GM18951 (cell line): ENCODE results near the gene ADGRD2.

ENCODE experiments used
- POLR2A ChIP-seq: IDR thresholded peaks from 4 replicates; pipeline ENCODE4 v1.6.1; 2011; ENCODE audit warnings: mild to moderate bottlenecking; ENCODE audit not compliant: insufficient read length, insufficient read depth; ENCODE audit errors: extremely low read depth
- in situ Hi-C: fragments of 300-500 bp; cut with MboI; formaldehyde crosslinking; loops from one replicate; pipeline ENCODE4 v1.12.0; 2022; ENCODE audit warnings: low sequenced_read_pairs, mixed read lengths, inconsistent platforms; ENCODE audit not compliant: unreplicated experiment

ADGRD2 gene

DNA sequence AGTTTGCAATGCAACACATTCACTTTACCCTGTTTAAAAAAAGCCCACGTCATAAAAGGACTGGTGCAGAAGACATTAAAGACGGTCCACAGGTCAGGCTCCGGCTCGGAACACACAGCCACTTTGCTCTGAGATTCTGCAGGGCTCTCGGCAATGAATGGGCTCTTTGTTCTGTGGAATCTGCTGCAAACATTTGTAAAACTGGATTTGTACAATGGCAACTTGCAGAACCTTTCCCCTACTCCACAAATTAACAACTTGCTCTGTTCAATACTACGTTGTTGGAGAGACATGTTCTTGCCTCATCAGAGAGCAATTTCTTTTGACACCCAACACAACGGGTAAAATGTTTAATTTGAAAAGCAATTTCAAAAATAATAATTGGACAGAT lies 70.0 kb downstream of the ADGRD2 start:
- in situ Hi-C loops: no loop called here
- no peak for TF ChIP-seq POLR2A

DNA sequence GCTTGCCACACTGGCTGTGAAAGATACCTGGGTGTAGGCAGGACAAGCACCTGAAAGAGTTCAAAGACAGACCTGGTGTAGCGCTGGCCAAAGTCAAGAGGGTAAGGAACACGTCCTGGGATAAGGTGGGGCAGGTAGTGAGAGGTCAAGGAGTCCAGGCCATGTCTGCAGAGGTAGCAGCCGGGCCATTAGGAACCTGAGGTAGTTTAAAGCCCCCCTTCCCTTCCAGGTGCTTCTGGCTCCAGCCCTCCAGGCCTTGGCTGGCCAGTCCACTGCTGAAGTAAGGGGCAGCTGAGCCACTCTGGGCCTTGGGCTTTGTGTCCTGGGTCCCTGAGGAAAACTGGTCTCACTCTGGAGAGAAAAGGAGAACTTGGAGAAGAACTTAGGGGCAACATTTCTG lies 70.9 kb downstream of the ADGRD2 start:
- no peak for TF ChIP-seq POLR2A
- in situ Hi-C loops: no loop called here

DNA sequence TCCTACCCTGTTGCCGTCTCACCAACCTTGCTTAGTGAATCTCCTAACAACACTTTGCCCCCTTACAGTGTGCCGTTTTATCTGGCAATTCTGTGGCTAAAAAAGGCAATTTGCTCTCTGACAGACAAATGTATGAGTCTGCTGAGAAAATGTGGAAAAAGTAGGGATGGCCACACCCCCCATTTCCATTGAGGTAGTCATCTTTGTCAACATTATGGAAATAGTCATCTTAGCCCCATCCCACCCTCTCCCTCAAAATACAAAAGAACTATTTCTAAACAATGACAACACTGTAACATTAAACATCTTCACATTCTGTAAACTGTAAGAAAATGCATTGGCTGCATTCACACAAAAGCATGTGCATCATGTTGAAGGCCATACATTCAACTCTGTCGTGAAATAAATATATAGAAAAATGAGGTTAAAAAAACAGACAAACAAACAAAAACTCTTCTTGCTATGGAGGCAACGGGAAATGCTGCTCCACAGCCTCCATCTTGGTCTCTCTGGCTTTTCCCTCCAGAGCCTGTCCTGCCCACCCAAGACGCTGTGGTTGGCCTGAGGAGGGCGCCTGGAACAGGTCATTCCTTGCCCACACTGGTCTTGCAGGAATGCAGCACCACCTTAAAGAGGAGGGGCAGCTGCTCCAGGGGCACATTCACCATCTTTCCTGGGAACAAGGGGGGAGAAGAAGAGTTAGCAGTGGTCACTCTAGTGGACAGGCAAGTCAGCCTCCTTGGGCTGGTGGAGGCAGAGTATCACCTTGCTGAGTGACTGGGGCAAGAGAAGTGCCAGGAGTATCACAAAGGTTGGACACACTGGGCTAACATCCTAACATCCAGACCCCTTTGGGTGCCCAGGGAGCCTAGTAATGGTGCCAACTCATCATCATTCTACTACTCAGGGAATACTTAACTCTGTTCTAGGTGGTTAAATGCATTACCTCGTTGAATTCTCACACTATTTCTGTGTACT lies 72.2 kb downstream of the ADGRD2 start:
- TF ChIP-seq POLR2A: no peak
- in situ Hi-C loops: no loop called here

DNA sequence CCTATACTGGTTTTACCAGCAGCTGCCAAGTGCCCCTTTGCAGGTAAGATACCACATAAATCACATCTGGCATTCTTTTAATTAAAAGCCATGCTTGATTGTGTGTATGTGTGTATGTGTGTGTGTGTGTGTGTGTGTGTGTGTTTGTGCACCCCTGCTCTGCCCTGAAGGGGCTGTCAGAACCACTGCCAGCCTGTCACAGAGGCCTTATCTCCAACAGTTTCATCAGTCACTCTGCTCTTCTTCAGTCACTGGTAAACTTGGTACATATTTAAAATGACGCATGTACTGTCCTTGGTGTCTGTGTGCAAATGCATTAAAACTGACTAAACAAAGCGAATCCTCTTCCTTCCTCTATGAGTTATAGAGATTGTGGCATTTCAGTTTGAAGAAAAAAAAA lies 75.9 kb downstream of the ADGRD2 start:
- in situ Hi-C loops: no loop called here
- no peak for TF ChIP-seq POLR2A

DNA sequence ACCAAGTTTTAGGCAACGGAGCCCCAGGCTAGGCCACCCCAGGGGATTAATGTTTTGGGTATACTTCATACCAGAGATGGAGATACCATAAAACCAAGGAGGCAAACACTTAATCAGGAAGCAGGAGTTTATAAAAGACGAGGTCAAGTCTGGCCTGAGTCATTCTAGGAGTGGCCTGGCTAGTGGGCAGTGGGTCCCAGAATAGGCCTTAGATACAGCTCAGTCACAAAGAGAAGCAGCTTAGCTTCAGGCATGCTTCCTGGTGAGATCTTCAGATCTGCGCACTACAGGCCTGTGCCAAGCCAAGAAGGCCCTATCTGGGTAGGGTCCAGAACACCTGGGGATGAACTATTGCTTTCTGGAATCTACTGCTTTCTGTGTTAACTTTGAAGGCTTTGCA lies 77.5 kb downstream of the ADGRD2 start:
- in situ Hi-C loops: no loop called here
- no peak for TF ChIP-seq POLR2A
